ENCODE data around the gene NUTM2E. TPM values are rescaled to one million over a fixed set of nuclear protein-coding genes. Genes with fewer than 3 reads are reported as not detected.
"Not testable (repeated sequence)": the region's sequence is repeated elsewhere in the genome, so short reads cannot be mapped to it uniquely, and the experiment has no call there.

Gene NUTM2E
- total RNA-seq (2021; fragmentation: NEBNext Ultra II Directional; extraction: Animal tissue kit (Norgen Biotek cat#: 25700)): not detected
- long read RNA-seq: 0 reads

- Mint-ChIP-seq H3K27ac (peak within 1 kb of the TSS; percentile 84), H3K4me3 (peak within 1 kb of the TSS; percentile 94), H3K4me1 (ENCODE audit: low read depth) (peaks cover 22% of the 10 kb centered on the region)
- H3K36me3 Mint-ChIP-seq (ENCODE audit: low read depth); H3K9me3 Mint-ChIP-seq; H3K27me3 Mint-ChIP-seq (ENCODE audit: insufficient read depth): not testable (repeated sequence)
- peak; percentile 89 for DNase-seq
Measured at GRCh38 chr10:79826496-79827215, at the start of gene NUTM2E. NUTM2E (plus strand) TSS chr10:79826739; CDS start chr10:79841741, 15,002 bp downstream.

- H3K27ac Mint-ChIP-seq; H3K27me3 Mint-ChIP-seq (ENCODE audit: insufficient read depth); H3K36me3 Mint-ChIP-seq (ENCODE audit: low read depth); H3K4me3 Mint-ChIP-seq; DNase-seq; H3K9me3 Mint-ChIP-seq: not testable (repeated sequence)
- peaks cover 12% of the 10 kb centered on the region for H3K4me1 Mint-ChIP-seq (ENCODE audit: low read depth)
Measured at GRCh38 chr10:79777997-79778396, 48.5 kb upstream of the NUTM2E start.

- DNase-seq: peak; percentile 61
- H3K4me1 Mint-ChIP-seq (ENCODE audit: low read depth): peaks cover 12% of the 10 kb centered on the region
- H3K27ac Mint-ChIP-seq: peak overlapping the region; percentile 53; the same call in 1 of the 2 replicates
- not testable (repeated sequence) for H3K9me3 Mint-ChIP-seq; H3K27me3 Mint-ChIP-seq (ENCODE audit: insufficient read depth); H3K36me3 Mint-ChIP-seq (ENCODE audit: low read depth)
- TF ChIP-seq CTCF (IDR thresholded peaks at IDR 0.05): peak; percentile 87
- 0 out of 2 replicates have a peak overlapping the region, but pooled peaks have one; percentile 24 for H3K4me3 Mint-ChIP-seq
Measured at GRCh38 chr10:79779310-79779938, 47.1 kb upstream of the NUTM2E start.

GRCh38 chr10:79779992-79780391, 46.5 kb upstream of the NUTM2E start:
- not testable (repeated sequence) for H3K4me3 Mint-ChIP-seq, H3K27ac Mint-ChIP-seq

GRCh38 chr10:79781584-79781983, 45.0 kb upstream of the NUTM2E start:
- not testable (repeated sequence) for H3K4me3 Mint-ChIP-seq; H3K27ac Mint-ChIP-seq; DNase-seq; H3K36me3 Mint-ChIP-seq (ENCODE audit: low read depth); H3K9me3 Mint-ChIP-seq; H3K27me3 Mint-ChIP-seq (ENCODE audit: insufficient read depth)
- H3K4me1 Mint-ChIP-seq (ENCODE audit: low read depth): peaks cover 12% of the 10 kb centered on the region

More at GRCh38 chr10:79779992-79780391, 46.5 kb upstream of the NUTM2E start:
- not testable (repeated sequence) for H3K9me3 Mint-ChIP-seq; H3K27me3 Mint-ChIP-seq (ENCODE audit: insufficient read depth); DNase-seq; H3K36me3 Mint-ChIP-seq (ENCODE audit: low read depth)
- peaks cover 12% of the 10 kb centered on the region for H3K4me1 Mint-ChIP-seq (ENCODE audit: low read depth)

- not testable (repeated sequence) for H3K4me3 Mint-ChIP-seq; H3K27me3 Mint-ChIP-seq (ENCODE audit: insufficient read depth); H3K9me3 Mint-ChIP-seq; DNase-seq; H3K4me1 Mint-ChIP-seq (ENCODE audit: low read depth); H3K36me3 Mint-ChIP-seq (ENCODE audit: low read depth)
- H3K27ac Mint-ChIP-seq: peak overlapping the region; percentile 28; the same call in 1 of the 2 replicates
Measured at GRCh38 chr10:79787455-79787952, 39.0 kb upstream of the NUTM2E start.

GRCh38 chr10:79789351-79789750, 37.2 kb upstream of the NUTM2E start:
- not testable (repeated sequence) for H3K4me3 Mint-ChIP-seq; H3K9me3 Mint-ChIP-seq; H3K27ac Mint-ChIP-seq; H3K27me3 Mint-ChIP-seq (ENCODE audit: insufficient read depth); DNase-seq; H3K4me1 Mint-ChIP-seq (ENCODE audit: low read depth); H3K36me3 Mint-ChIP-seq (ENCODE audit: low read depth)

GRCh38 chr10:79791906-79792517, 34.5 kb upstream of the NUTM2E start:
- not testable (repeated sequence) for H3K27me3 Mint-ChIP-seq (ENCODE audit: insufficient read depth)

GRCh38 chr10:79799337-79799736, 27.2 kb upstream of the NUTM2E start:
- not testable (repeated sequence) for H3K27ac Mint-ChIP-seq; H3K9me3 Mint-ChIP-seq; H3K4me3 Mint-ChIP-seq; H3K36me3 Mint-ChIP-seq (ENCODE audit: low read depth); H3K27me3 Mint-ChIP-seq (ENCODE audit: insufficient read depth)
- peaks cover 13% of the 10 kb centered on the region for H3K4me1 Mint-ChIP-seq (ENCODE audit: low read depth)
- peak; percentile 29 for TF ChIP-seq CTCF (IDR thresholded peaks at IDR 0.05)
- DNase-seq: peak; percentile 49

More at GRCh38 chr10:79791906-79792517, 34.5 kb upstream of the NUTM2E start:
- H3K36me3 Mint-ChIP-seq (ENCODE audit: low read depth); DNase-seq; H3K9me3 Mint-ChIP-seq; H3K27ac Mint-ChIP-seq; H3K4me3 Mint-ChIP-seq; H3K4me1 Mint-ChIP-seq (ENCODE audit: low read depth): not testable (repeated sequence)

GRCh38 chr10:79805857-79806256, 20.7 kb upstream of the NUTM2E start:
- DNase-seq: peak; percentile 35
- Mint-ChIP-seq H3K4me1 (ENCODE audit: low read depth) (peaks cover 11% of the 10 kb centered on the region), H3K27ac (peak overlapping the region; percentile 85), H3K4me3 (peak overlapping the region; percentile 53)
- H3K36me3 Mint-ChIP-seq (ENCODE audit: low read depth); H3K27me3 Mint-ChIP-seq (ENCODE audit: insufficient read depth); H3K9me3 Mint-ChIP-seq: not testable (repeated sequence)

GRCh38 chr10:79811895-79812294, 14.6 kb upstream of the NUTM2E start:
- H3K9me3 Mint-ChIP-seq; H3K36me3 Mint-ChIP-seq (ENCODE audit: low read depth); H3K27me3 Mint-ChIP-seq (ENCODE audit: insufficient read depth); DNase-seq; H3K4me3 Mint-ChIP-seq; H3K27ac Mint-ChIP-seq: not testable (repeated sequence)
- H3K4me1 Mint-ChIP-seq (ENCODE audit: low read depth): peaks cover 13% of the 10 kb centered on the region
